AG09309 (cell line): ENCODE results near the gene WDR27.

ENCODE experiments used
- DNase-seq: peaks from one replicate; pipeline ENCODE4 v3.0.0-alpha.2; 2010; ENCODE audit warnings: low read depth
- H3K4me3 ChIP-seq: 2 replicates; pipeline ENCODE4 v1.5.1; 2011; ENCODE audit warnings: mild to moderate bottlenecking, low read depth, low read length, moderate library complexity; ENCODE audit not compliant: control insufficient read depth
- CTCF ChIP-seq: IDR thresholded peaks from 2 replicates; pipeline ENCODE4 v1.5.1; 2011; ENCODE audit warnings: mild to moderate bottlenecking, low read depth, low read length, inconsistent platforms; ENCODE audit not compliant: insufficient read depth, control insufficient read depth; ENCODE audit errors: missing control alignments

WDR27 gene

GRCh38 chr6:169629256-169629655, 72.6 kb downstream of the WDR27 start:
- no peak for DNase-seq
- H3K4me3 ChIP-seq, result no peak overlapping the region
- TF ChIP-seq CTCF, result no peak

DNA sequence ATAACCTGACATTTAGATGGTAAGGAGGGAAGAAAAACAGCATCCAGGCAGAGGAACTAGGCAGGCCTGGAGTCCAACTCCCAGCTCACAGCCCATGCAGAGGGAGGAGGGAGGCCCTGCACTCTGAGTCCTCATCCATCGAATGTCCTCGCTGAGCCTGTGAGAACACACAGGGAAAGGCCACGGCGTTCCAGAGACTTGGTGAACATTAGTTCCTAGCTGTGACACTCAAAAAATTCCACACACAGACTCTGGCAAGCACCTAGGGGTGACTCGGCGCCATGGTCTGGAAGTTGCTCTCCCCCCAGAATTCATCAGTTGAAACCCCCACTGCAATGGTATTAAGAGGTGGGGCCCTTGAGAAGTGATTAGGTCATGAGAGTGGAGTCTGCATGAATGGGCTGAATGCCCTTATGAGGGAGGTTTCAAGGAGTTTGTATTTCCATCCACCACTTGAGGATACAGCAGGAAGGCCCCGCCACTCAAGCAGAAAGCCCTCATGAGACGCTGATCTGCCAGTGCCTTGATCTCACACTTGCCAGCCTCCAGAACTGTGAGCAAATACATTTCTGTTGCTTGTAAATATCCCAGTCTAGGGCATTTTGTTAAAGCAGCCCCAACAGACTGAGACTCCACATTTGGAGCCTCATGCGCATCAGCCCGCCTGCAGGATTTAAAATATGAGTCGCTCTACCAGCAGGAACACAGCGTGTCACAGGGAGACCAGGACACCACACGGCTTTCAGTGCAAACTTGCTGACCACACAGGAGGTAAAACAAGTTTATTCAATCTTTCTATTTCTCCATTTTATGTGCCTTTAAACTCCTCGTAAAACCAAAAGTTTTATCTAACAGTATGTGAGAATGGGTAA, 73.9 kb downstream of the WDR27 start:
- no peak for TF ChIP-seq CTCF
- H3K4me3 ChIP-seq, result no peak overlapping the region
- DNase-seq, result no peak

DNA sequence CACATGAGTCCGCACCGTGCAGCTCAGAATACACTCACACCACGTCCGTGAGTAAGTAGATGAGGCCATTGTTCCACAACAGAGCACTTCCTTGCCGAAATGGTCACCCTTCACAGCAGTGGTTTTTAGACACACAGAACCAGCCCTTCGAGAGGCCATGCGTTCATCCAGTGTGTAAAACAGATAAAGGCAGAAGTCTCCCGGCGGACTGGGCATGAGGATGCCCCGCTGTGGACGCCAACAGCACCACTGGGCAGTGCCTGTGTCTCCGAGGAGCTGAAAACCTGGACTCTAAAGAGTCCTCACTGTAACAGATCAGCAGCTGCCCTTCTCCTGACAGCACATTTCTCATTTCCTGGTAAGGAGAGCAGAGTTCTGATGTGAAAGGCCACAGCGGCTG, 75.2 kb downstream of the WDR27 start:
- no peak overlapping the region for H3K4me3 ChIP-seq
- TF ChIP-seq CTCF, result no peak
- DNase-seq, result no peak

DNA sequence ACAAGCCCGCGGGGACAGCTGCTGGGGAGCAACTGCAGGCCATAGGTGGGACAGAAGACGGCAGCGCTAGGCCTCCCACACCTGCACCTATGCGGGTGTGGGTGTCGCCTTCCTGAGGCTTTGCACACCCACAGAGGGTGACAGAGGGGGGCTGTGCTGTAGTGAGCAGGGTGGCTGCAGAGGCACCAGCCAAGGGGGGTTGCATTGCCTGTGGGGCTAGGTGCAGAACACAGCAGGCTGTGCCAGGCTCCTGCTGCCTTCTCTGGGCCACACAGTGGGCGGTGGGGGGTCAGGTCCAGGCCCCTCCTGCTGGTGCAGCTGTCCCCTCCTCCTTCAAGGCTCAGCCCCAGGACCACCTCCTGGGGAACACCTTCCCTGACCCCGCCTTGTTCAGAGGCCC, 75.7 kb downstream of the WDR27 start:
- TF ChIP-seq CTCF, result no peak
- DNase-seq, result no peak
- no peak overlapping the region for H3K4me3 ChIP-seq

- no peak for TF ChIP-seq CTCF
- no peak for DNase-seq
- no peak overlapping the region for H3K4me3 ChIP-seq
These were observed 76.5 kb downstream of the WDR27 start for GRCh38 chr6:169625376-169625775.

DNA sequence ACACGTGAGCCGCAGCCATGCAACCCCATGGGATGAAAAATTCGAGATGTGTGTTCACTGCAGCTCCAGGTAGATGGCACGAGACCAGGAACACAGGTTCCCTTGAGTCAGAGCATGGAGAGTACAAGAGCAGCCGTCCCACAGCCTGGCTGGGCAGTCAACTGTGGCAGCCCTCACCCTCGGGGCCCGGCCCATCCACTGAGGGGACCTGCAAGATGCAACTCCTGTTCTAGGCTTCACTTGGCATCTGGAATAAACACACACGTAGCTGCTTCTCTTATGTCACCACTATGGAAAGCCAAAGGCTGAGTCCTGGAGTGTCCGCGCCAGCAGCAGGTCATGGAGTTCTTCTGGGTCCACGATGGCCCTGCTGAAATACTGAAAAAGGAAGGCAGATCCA, 77.0 kb downstream of the WDR27 start:
- no peak overlapping the region for H3K4me3 ChIP-seq
- no peak for DNase-seq
- no peak for TF ChIP-seq CTCF
